ENCODE results near the gene ZSCAN9.
A peak's percentile ranks its signal among the peaks of the same experiment; 100 is the strongest.

The ZSCAN9 gene

DNA sequence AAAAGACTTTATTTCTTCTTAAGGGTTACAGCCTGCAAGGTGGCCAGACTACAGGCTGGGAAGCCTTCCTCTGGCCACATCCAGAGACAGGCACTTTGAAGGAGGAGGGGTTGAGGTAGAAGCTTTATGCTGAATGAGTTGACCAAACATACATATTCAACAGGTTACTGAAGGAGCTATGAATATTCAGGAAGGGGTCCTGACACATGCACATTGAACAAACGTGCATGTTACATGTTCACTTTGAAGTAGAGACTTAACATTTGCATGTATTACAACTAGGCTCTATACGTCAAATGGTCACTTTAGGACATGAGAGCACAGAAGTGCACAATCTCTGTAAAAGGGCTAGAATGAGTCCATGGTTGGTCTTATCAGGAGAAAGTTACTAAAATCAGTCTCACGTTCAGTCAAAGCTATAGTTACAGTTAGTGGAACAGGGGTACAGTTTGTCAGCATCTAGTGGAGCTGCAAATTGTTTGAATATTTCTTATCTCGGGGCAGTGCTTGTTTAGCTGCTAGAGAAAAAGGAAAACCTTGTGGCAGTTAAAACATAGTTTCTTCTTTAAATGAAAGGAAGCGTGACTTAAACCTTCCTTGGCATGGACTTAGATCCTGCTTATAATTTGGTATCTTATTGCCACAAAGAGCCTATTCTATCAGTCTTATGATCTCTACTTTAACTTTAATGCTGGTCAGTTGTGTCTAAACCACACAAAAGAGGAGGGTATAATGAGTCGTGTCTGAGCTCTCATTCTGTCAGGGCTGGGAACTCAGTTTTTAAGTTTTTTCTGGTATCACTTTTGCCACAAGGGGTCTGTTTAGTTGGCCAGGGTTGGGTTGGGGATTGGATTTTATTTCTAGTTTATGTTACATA is 4.6 kb upstream of the ZSCAN9 start:
- DNase-seq (ENCODE audit: low read depth), result no peak

DNA sequence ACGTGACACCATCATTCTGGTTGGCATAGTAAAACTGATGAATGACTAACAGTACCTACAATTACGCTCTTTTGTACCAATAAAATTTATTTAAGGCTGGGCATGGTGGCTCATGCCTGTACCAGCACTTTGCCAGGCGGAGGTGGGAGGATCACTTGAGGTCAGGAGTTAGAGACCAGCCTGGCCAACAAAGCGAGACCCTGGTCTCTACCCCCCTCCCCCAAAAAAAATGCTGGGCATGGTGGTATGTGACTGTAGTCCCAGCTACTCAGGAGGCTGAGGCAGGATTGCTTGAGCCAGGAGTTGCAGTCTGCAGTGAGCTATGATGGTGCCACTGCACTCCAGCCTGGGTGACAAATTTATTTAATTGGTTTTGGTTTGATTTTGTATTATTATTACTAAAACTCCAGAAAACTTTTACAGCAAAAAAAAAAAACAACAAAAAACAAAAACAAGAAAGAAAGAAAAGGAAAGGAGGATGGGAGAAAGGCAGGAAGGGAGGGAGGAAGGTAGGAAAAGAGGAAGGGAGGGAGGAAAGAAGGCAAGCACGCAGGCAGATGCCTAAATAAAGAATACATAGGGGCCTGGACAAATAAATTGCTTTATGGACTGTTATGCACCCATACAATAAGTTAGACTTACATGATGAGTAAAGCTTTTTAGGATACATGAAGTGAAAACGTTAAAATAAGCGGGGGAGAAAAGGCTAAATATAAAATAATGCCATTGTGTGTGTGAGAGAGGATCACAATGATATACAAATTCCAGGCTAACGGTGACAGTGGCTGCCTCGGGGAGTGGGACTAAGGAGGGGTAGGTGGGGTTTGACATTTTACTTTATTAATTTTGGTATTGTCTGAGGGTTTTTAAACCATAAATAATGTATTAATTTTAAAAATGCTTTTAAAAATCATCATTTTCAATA is 682 bp upstream of the ZSCAN9 start:
- no peak for DNase-seq (ENCODE audit: low read depth)

DNA sequence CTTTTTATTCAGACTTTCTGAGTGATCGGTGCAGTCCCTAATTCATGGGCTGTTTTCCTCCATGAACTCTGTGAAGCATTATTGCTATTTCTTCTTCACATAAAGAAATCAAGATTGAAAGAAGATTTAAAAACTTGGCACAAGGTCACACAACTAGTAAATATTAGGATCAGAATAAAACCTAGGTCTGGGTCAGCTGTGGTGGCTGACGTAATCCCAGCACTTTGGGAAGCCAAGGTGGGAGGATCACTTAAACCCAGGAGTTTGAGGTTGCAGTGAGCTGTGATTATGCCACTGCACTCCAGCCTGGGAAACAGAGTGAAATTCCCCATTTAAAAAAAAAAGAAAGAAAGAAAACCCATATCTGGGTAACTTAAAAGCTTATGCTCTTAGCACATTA is 1.4 kb downstream of the ZSCAN9 start:
- no peak for DNase-seq (ENCODE audit: low read depth)

DNA sequence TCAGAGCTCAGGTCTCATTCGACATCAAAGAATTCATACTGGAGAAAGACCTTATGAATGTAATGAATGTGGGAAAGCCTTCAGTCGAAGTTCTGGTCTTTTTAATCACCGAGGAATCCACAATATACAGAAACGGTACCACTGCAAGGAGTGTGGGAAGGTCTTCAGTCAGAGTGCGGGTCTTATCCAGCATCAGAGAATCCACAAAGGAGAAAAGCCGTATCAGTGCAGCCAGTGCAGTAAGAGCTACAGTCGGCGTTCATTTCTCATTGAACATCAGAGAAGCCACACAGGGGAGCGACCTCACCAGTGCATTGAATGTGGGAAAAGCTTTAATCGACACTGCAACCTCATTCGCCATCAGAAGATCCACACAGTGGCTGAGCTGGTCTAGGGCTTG is 7.7 kb downstream of the ZSCAN9 start:
- DNase-seq (ENCODE audit: low read depth), result no peak

DNA sequence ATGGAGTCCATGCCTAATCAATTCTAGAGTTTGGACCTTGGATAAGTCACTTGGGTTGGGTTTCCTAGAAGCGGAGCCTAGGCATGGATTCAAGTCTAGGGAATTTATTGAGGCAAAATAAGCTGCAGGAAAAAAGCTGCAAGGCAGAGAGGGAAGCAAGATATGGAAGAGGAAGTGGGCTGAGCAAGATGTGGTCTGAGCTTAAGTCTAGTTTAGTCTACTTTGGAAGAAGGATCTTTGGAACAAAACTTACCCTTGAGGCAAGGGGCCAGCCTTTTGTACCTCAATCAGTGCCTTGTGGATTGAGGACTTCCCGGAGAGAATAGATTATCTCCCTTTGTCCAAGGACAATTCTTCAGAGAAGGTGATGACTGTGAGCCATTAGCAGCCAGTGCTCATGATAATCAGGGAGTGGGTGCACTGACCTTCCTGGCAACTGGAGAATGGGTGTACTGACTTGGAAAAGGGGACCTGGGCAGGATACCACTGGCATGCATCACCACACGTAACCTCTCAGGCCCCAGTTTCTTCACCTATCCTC is 10.9 kb downstream of the ZSCAN9 start:
- DNase-seq (ENCODE audit: low read depth), result no peak

DNA sequence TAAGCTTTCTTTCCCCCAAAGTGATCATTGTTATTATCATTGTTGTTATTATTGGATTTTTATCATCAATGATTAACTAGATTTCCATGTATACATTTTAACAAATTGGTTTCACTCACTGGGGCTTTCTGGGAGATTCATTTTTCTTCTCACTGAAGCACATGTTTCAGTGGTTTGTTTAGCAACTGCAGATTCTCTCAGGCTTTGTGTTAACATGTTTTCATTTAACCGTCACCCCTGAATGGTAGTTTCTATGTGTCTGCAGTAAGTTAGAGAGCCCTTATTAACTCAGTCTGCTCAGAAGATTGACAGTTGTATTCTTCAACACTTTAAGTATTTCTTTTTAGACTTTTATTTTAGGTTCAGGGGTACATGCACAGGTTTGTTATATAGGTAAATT is 14.6 kb downstream of the ZSCAN9 start:
- no peak for DNase-seq (ENCODE audit: low read depth)

DNA sequence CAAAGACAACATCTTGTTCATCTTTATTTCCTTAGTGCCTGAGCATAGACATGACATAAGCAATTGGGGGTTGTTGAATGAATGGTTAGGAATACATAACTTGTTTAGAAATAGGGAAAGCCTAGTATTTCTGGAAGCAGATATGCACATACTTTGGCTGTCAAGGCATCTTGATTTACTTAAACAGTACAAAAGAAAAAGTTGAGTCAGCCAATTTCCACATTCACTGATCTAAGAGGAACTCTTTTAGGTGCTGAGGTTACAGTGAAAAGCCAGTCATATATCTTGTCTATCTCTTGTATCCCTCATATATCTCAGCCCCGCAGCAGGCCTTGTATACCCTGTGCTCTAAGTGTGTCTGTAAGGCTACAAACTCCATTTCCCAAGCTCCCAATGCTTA is 15.4 kb downstream of the ZSCAN9 start:
- DNase-seq (ENCODE audit: low read depth), result no peak

DNA sequence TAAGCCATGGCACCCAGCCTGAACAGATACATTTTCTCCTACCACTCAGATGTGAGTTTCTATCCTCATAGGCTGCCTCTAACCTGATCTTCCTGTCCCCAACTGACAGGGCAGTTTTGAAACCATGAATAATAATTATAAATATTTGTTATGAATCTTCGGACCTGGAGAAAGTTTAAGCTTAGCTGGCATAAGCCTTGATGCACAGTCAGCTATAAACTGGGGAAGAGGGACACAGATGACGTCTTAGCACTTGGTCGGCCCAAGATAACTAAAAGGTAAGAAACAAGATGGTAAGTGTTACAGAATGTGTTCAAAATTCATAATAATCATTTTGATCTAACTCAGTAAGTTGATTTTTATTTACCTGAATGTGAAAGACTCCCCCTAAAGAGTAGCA is 18.9 kb downstream of the ZSCAN9 start:
- DNase-seq (ENCODE audit: low read depth), result no peak

DNA sequence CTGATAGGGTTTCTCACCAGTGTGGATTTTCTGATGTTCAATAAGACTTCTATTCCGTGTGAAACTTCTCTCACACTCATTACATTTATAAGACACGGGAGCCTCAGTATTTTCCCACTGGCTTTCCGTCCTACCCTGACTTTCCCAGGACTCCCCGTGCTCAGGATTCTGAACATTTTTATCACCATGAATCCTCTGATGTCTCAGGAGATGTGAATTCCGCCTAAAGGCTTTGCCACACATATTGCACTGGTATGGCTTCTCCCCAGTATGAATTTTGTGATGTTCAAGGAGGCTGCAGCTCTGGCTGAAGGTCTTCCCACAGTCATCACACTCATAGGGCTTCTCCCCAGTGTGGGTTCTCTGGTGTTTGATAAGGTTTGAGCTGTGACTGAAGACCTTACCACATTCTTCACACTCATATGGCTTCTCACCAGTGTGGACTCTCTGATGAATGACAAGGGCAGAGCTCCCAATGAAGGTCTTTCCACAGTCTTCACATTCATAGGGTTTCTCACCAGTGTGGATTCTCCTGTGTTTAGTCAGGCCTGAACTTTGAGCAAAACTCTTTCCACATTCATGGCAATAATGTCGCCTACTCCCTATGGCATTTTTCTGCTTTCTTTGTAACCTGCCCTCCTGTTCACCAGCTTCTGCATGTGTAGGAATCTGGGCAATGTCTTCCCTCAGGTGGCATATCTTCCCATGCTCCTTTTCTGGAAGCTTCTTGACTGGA is 20.3 kb downstream of the ZSCAN9 start:
- no peak for DNase-seq (ENCODE audit: low read depth)

DNA sequence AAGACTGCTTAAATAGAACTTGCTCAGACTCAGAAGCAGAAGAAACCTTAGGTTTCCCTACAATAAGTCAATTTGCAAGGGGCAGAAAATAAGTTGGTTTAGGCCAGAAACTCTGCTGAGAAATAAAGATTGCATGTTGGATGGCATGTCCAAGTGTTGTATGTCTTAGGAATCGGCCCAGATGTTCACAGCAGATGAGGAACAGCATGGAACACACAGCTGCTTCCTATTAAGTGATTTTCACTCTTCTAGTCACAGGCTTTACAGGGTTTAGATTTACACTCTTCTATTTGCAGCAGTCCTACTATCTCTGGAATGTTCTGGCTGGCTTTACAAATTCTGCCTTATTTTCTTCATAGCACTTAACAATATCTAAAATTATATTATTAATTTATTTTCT is 23.8 kb downstream of the ZSCAN9 start:
- DNase-seq (ENCODE audit: low read depth), result no peak

DNA sequence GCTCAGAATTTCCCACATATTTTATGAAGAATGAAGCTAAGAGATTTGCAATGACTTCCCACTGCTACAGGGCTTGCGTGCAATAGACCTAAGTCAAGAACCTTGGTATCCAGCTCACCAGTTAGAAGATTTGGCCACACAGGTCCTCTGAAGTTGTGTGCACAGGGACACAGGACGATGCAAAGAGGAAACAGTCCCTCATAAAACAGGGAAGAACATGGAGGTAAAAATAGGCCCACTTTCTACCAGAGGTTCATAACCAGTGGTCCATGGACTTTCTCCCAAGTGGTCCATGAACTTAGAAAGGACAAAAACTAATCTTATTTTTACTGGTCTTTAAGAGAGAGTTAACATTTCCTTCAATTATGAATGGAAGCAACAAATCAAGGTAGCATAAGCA is 25.7 kb downstream of the ZSCAN9 start:
- DNase-seq (ENCODE audit: low read depth), result no peak

DNA sequence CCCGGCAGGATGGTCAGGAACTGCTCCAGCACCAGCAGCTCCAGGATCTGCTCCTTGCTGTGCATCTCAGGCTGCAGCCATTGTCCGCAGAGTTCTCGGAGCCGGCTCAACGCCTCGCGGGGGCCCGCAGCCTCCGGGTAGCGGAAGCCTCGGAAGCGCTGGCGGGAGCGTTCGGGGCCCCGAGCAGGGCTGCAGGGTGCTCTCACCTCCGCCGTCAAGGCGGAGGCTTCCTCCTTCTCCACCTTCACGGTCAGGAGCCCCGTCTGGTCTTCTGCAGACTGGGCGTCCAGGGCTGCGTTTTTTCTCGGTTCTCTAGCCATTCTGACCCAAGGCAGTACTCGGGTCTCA is 26.6 kb downstream of the ZSCAN9 start:
- DNase-seq (ENCODE audit: low read depth), result peak; percentile 10

DNA sequence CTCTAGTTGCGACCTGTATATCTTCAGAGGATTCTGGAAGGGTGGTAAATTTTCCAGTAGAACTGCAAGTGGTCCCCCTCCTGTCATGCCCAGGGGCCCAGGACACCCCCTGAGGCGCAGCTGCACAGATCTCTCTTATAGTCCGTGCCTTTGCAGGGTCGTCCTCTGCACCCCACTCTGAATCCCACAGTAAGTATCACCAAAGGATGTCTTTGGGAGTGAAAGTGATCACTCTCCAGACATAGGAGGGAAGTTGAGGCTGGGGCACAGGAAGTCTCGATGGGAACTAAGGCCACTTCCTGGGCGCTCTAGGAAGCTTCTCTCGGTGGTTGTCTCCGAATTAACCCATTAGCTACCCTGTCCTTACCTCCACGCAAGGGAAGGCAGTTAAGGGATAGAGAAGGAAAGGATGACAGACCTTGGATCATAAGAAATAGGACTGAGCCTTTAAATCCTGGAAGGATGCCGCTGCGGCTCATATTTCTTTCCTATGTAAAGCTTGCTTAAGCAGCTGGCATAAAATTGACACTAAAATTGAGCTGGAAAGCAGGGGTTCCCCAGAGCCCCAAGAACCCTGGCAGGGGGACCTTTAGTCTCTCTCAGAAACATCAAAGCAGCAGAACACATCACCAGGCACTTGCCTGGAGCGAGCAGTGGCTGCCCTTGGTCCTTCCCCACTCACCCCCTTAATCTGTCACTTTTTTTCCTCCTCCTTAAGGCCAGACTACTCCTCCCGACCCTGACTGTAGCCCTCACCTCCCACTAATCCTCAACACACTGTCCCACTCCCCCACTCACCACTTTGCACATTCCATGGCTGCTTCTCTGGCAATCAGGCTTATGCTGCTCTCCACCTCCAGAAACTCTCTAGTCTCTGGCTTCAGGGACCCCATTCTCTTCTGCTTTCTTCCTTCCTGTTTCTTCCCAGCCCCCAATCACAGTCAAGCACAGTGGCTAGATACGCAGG is 27.2 kb downstream of the ZSCAN9 start, which contains the start of gene ZKSCAN4:
TSS of gene ZKSCAN4 (minus strand) at position 261 of the 967 bp plus-strand sequence. CDS start 289 bp downstream, outside the sequence.
- peak; percentile 72 for DNase-seq (ENCODE audit: low read depth)

DNA sequence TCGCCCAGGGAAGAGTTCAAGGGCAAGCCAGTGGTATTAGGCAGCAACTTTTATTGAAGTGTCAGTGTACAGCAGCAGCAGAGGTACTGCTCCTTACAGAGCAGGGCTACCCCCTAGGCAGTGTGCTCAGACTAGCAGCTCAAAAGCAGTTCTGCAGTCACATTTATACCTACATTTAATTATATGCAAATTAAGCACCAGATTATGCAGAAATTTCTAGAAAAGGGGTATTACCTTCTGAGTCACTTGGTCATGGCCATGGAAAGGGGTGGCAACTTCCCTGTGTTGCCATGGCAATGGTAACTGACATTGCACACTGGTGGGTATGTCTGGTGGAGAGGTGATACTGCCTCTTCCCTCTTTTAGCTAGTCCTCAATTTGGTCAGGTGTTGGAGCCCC is 29.0 kb downstream of the ZSCAN9 start:
- no peak for DNase-seq (ENCODE audit: low read depth)

DNA sequence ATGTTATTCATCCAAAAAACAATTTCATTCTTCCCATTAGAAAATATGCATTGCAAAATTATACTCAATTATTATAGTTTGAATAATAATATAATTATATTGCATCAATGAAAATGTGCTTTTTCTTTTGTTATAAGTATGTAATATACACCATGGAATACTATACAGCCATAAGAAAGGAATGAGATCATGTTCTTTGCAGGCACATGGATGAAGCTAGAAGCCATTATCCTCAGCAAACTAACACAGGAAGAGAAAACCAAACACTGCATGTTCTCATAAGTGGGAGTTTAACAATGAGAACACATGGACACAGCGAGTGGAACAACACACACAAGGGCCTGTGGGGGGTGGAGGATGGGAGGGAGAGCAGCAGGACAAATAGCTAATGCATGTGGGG is 32.0 kb downstream of the ZSCAN9 start:
- no peak for DNase-seq (ENCODE audit: low read depth)

DNA sequence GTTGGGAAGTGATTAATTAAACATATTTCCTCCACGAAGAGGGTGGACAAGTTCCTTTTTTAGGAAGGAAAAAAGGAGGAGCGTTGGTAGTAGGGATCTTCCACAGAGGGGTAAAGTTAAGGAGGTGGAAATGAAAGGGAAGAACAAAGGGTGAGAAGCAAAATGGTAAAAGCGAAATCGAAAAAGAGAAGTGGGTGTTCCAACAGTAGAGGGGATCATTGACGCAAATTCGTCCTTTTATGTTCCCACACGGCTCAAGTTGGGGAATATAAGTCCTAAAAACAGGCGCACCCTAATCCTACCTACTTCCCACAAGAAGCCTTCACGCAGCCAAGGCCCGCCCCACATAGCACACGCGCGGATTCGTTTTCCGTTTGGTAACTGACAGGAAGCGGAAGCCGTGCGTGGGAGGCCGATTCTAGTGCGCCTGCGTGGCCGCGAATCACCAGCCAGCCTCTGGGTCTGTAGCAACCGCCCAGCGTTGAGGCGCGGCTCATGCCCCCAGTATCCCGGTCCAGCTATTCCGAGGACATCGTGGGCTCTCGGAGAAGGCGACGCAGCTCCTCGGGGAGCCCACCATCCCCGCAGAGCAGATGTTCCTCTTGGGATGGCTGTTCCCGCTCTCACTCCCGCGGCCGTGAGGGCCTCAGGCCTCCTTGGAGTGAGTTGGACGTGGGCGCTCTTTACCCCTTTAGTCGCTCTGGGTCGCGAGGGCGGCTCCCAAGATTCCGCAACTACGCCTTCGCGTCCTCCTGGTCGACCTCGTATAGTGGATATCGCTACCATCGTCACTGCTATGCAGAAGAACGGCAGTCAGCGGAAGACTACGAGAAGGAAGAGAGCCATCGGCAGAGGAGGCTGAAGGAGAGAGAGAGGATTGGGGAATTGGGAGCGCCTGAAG is 34.1 kb downstream of the ZSCAN9 start, which contains the start of gene NKAPL:
TSS of gene NKAPL (plus strand) at position 421 of the 901 bp plus-strand sequence. CDS start at position 496, 75 bp downstream.
- DNase-seq (ENCODE audit: low read depth), result no peak

DNA sequence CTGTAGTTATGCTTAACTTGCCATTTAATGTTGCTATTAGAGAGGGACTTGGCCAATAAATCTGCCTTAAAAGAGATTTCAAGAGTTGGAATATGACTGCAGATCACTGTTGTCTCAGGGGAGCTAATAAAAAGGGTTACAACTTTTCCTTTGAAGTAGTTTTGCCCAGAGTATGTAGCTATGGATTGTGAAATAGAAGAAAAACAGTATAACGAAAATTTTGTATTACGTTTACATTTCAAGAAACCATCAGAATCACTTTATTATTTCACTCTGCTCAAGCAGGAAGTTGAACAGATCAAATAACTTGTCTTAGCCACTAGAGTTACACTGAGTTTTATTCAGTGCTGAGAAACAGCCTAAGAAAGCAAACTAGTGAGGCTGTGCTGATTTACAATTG is 38.8 kb downstream of the ZSCAN9 start:
- DNase-seq (ENCODE audit: low read depth), result no peak

DNA sequence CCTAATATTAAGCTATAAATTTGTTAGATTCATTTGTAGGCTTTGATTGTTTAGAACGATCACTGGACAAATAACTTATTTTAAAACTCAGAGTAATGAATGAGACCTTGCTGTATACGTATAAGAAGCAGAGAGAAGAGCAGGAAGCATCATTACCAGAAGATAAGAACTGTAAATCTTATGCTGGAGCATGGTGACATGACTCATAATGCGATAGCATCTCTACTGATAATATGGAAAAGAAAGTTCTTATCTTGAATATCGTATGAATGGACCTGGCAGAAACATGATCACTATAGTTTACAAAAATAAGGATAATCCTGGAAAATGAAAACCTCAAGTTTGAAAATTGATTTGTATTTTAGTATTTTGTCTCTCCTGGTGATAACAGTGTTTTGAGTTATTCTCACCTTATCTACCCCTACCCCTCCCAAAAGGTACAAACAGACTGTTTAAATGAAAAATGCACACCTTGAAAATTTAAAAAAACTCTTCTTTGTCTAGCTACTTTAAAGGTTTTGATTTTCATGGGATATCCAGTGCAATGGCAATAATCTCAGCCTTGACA is 39.8 kb downstream of the ZSCAN9 start:
- DNase-seq (ENCODE audit: low read depth), result no peak

DNA sequence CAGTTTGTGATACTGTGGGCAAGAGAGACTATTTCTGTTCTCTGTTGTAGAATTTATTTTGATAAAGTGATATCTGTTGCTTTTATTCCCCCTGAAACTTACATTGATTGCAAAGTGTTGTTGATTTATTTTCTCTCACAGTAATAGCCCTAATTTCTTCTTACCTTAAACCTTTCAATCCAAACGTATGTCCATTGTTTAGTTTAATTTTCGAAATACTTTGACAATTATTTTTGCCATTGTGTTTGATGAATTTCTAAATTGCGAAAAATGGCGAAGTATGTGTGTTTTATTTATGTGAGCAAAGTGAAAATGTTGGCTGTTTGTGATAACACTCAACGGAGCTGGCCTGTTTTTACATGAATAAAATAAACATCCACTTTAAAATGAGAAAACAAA is 41.5 kb downstream of the ZSCAN9 start:
- DNase-seq (ENCODE audit: low read depth), result no peak
